Colonic mucosa (tissue), 4 donors: ENCODE results near the gene EVI5L. TPM values are rescaled to one million over a fixed set of nuclear protein-coding genes. Genes with fewer than 3 reads are reported as not detected.

Source experiments
- DNase-seq: peaks from one replicate; pipeline ENCODE4 v3.0.0-alpha.2; 2020
- H3K27ac ChIP-seq: fragments of 200-600 bp; one replicate; pipeline ENCODE4 v1.8.0; 2021
- H3K27me3 ChIP-seq: fragments of 200-600 bp; one replicate; pipeline ENCODE4 v1.8.0; 2021
- H3K36me3 ChIP-seq: fragments of 200-600 bp; one replicate; pipeline ENCODE4 v1.8.0; 2021
- H3K4me1 ChIP-seq: fragments of 200-600 bp; one replicate; pipeline ENCODE4 v1.8.0; 2021; ENCODE audit warnings: mild to moderate bottlenecking
- H3K4me3 ChIP-seq: fragments of 200-600 bp; one replicate; pipeline ENCODE4 v1.8.0; 2021
- H3K9ac ChIP-seq, 2 donors: one replicate each; pipeline ENCODE4 v1.7.0; 2013; ENCODE audit warnings: control low read depth in 2 of 2, low read depth in 2 of 2, low read length in 2 of 2
- H3K9me3 ChIP-seq: fragments of 200-600 bp; one replicate; pipeline ENCODE4 v1.8.0; 2021
- intact Hi-C: fragments of 100-400 bp; cut with DNase I; formaldehyde crosslinking; loops from one replicate; pipeline ENCODE4 v1.14.1; 2022
- total RNA-seq, 2 donors: library from RNA; stranded (reverse); fragmentation: NEBNext Ultra II Directional in 1 of 2; extraction: Animal tissue kit (Norgen Biotek cat#: 25700) in 1 of 2; gene quantifications; one replicate each; pipeline ENCODE4 v1.2.1, GENCODE V29; 2021
- TF ChIP-seq, protein P1 (sequence below): fragments of 200-600 bp; IDR thresholded peaks from one replicate; pipeline ENCODE4 v1.8.0; 2022; ENCODE audit warnings: antibody characterized with exemption, mild to moderate bottlenecking
- donor health status: healthy.
- donor health status: DM: no; HTN: no; CAD: no.
- donor health status: DM: no; HTN: no; CAD: no.

EVI5L gene
- total RNA-seq, 2 donors from 2014 or later = 10.6 to 12.0 TPM

GRCh38 chr19:7908078-7908699 is 78.2 kb downstream of the EVI5L start:
- no peak for DNase-seq
- intact Hi-C loops = no loop called here

DNA sequence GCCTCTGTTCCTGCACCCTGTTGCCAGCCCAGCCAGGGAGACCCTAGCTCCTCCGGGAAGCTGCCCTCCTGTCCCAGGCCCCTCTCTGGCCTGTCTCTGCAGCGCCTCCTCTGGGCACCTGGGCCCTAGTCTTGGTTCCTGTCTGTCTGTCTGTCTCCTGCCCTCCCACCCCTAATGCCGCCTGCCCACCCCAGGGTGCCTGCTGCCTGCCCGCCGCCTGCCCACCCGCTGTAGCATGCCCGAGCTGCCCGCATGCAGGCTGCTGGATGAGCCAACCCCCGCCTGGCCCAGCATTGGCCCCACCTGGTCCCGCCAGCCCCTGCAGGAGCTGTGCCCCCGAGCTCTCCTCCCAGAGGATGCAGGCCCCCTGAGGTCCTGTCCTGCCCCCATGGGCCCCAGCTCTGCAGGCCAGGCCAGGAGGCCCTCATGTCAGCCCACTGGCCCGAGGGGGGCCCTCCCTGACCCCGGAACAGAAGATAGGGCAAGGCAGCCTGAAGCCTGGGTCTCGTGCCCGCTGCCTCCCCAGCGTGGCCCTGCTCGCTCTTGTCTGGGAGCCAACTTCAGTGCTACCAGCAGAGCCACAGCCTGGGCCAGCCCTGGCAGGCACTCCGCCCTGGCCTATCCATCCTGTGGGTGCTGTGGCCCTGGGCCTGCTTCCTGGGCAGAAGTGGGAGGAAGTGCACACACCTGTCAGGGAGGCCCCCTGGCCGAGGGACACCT is 78.9 kb downstream of the EVI5L start:
- TF ChIP-seq, protein P1, sequence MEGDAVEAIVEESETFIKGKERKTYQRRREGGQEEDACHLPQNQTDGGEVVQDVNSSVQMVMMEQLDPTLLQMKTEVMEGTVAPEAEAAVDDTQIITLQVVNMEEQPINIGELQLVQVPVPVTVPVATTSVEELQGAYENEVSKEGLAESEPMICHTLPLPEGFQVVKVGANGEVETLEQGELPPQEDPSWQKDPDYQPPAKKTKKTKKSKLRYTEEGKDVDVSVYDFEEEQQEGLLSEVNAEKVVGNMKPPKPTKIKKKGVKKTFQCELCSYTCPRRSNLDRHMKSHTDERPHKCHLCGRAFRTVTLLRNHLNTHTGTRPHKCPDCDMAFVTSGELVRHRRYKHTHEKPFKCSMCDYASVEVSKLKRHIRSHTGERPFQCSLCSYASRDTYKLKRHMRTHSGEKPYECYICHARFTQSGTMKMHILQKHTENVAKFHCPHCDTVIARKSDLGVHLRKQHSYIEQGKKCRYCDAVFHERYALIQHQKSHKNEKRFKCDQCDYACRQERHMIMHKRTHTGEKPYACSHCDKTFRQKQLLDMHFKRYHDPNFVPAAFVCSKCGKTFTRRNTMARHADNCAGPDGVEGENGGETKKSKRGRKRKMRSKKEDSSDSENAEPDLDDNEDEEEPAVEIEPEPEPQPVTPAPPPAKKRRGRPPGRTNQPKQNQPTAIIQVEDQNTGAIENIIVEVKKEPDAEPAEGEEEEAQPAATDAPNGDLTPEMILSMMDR = no peak
- Histone ChIP-seq H3K27me3 (no peaks in the 10 kb centered on the region), H3K27ac (no peak overlapping the region), H3K36me3 (peaks cover 8% of the 10 kb centered on the region), H3K4me1 (peaks cover 10% of the 10 kb centered on the region), H3K9ac (no peak overlapping the region), H3K4me3 (no peak overlapping the region), H3K9me3 (no peaks in the 10 kb centered on the region)
- no peak for DNase-seq
- intact Hi-C loops = no loop called here

More at GRCh38 chr19:7908078-7908699, 78.2 kb downstream of the EVI5L start:
- H3K36me3 ChIP-seq = peaks cover 8% of the 10 kb centered on the region
- H3K9ac ChIP-seq = no peak overlapping the region
- TF ChIP-seq, protein P1 = no peak
- H3K4me3 ChIP-seq = no peak overlapping the region
- H3K27me3 ChIP-seq = no peaks in the 10 kb centered on the region
- no peak overlapping the region for H3K27ac ChIP-seq
- no peaks in the 10 kb centered on the region for H3K9me3 ChIP-seq
- H3K4me1 ChIP-seq = peaks cover 10% of the 10 kb centered on the region

DNA sequence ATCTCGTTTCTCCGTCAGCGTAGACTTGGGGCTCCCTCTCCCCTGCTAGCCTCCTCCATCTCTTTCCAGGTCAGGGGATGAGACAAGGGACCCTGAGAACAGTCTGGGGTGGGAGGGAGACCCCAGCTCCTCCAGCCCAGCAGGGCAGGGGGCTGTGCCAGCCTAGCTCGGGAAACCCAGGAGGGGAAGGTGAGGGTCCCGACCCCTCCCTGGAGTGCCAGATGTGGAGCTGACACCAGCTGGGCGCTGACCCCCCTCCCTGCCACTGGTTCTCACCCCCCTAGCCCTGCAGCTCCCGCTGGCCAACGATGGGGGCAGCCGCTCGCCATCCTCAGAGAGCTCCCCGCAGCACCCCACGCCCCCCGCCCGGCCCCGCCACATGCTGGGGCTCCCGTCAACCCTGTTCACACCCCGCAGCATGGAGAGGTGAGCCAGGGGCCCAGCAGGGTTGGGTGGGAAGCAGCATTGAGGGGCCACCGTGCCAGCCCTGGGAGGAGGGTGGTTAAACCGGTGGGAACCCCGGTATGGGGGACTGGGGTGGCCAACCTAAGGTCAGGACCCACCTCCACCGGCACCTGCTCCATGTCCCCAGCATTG is 79.6 kb downstream of the EVI5L start:
- no peak for DNase-seq
- TF ChIP-seq, protein P1 = no peak
- no peak overlapping the region for H3K9ac ChIP-seq
- no peaks in the 10 kb centered on the region for H3K27me3 ChIP-seq
- peaks cover 9% of the 10 kb centered on the region for H3K4me1 ChIP-seq
- intact Hi-C loops = no loop called here
- H3K4me3 ChIP-seq = no peak overlapping the region
- peaks cover 8% of the 10 kb centered on the region for H3K36me3 ChIP-seq
- no peak overlapping the region for H3K27ac ChIP-seq
- H3K9me3 ChIP-seq = no peaks in the 10 kb centered on the region

GRCh38 chr19:7910321-7911161 is 80.5 kb downstream of the EVI5L start:
- no peaks in the 10 kb centered on the region for H3K4me1 ChIP-seq
- no peak overlapping the region for H3K27ac ChIP-seq
- no peak overlapping the region for H3K4me3 ChIP-seq
- peaks cover 8% of the 10 kb centered on the region for H3K36me3 ChIP-seq
- H3K9me3 ChIP-seq = no peaks in the 10 kb centered on the region
- no peak for DNase-seq
- TF ChIP-seq, protein P1 = no peak
- H3K27me3 ChIP-seq = peaks cover 8% of the 10 kb centered on the region
- intact Hi-C loops = no loop called here
- no peak overlapping the region for H3K9ac ChIP-seq

- no peak overlapping the region for H3K27ac ChIP-seq
- H3K4me3 ChIP-seq = no peak overlapping the region
- H3K36me3 ChIP-seq = peaks cover 8% of the 10 kb centered on the region
- no peak for DNase-seq
- H3K27me3 ChIP-seq = peaks cover 19% of the 10 kb centered on the region
- H3K4me1 ChIP-seq = peaks cover 9% of the 10 kb centered on the region
- TF ChIP-seq, protein P1 = no peak
- no peak overlapping the region for H3K9ac ChIP-seq
- intact Hi-C loops = no loop called here
- H3K9me3 ChIP-seq = no peaks in the 10 kb centered on the region
Measured at GRCh38 chr19:7911508-7912143, 81.6 kb downstream of the EVI5L start.
